K562 (cell line): ENCODE data around the gene OR10A3. TPM values are rescaled to one million over a fixed set of nuclear protein-coding genes. Genes with fewer than 3 reads are reported as not detected.

Experiments used
- ATAC-seq: fragments of 200-7000 bp; cut with Tn5 transposase; 3 replicates; pipeline ENCODE4 v1.9.1; 2020; ENCODE audit warnings: moderate library complexity
- BruUV-seq: library from RNA; stranded (reverse); fragments of 400-500 nt; replicated peaks from 2 replicates; lab custom pipeline; 2021; lab: Mats Ljungman, UMichigan
- CTCF ChIA-PET: fragments of 300-600 bp; formaldehyde crosslinking; extraction: SDS; loops from one replicate; lab custom pipeline; 2021; ENCODE audit warnings: low intra/inter-chr PET ratio; lab: Yijun Ruan, JAX
- POLR2A ChIA-PET: fragments of 300-600, 350-650 bp; sonication (Branson Sonifier 250); formaldehyde crosslinking; extraction: SDS; loops from one replicate; lab custom pipeline; 2021; ENCODE audit warnings: antibody characterized with exemption, inconsistent platforms; lab: Yijun Ruan, JAX
- DNase-seq, 4 experiments: peaks; one replicate each; pipeline versions ENCODE4 v3.0.0 to v3.0.0-alpha.2; 2011 to 2018; ENCODE audit warnings: low spot score in 3 of 4, mixed read lengths in 3 of 4; ENCODE audit errors: extremely low read depth in 1 of 4
- FAIRE-seq: peaks from 2 replicates; lab custom pipeline; 2011; peaks lifted over from hg19 to GRCh38; lab: Jason Lieb, UNC
- H2AFZ ChIP-seq: 2 replicates; pipeline ENCODE4 v1.6.0; 2011; ENCODE audit warnings: low read depth, low read length, control low read depth, inconsistent platforms
- H3K27ac ChIP-seq: fragments of 200-600 bp; 3 replicates; pipeline ENCODE4 v1.8.0; 2011; ENCODE audit warnings: low read depth, mild to moderate bottlenecking, control low read depth, inconsistent platforms, low read length, moderate library complexity, mixed read lengths; ENCODE audit errors: extremely low read depth
- H3K27me3 ChIP-seq, 2 experiments: fragments of 300-600 bp in 1 of 2; 2 replicates in 1 of 2; 3 replicates in 1 of 2; pipeline versions ENCODE4 v1.6.0 to v1.8.0; 2011; ENCODE audit warnings: inconsistent platforms in 2 of 2, low read length in 2 of 2, mild to moderate bottlenecking in 1 of 2, mixed read lengths in 1 of 2, moderate library complexity in 1 of 2; ENCODE audit not compliant: control insufficient read depth in 2 of 2, insufficient read depth in 2 of 2
- H3K36me3 ChIP-seq: fragments of 300-600 bp; 3 replicates; pipeline ENCODE4 v1.8.0; 2011; ENCODE audit warnings: mild to moderate bottlenecking, low read length, inconsistent platforms; ENCODE audit not compliant: control insufficient read depth, insufficient read depth
- H3K4me1 ChIP-seq, 2 experiments: fragments of 200-600 bp in 1 of 2; replicated peaks in 1 of 2; 2 replicates in 1 of 2; 3 replicates in 1 of 2; pipeline versions ENCODE4 v1.5.1 to v1.8.0; 2011; ENCODE audit warnings: inconsistent platforms in 2 of 2, low read length in 2 of 2, mild to moderate bottlenecking in 1 of 2, mixed read lengths in 1 of 2, moderate library complexity in 1 of 2; ENCODE audit not compliant: control insufficient read depth in 2 of 2, insufficient read depth in 2 of 2
- H3K4me2 ChIP-seq: 2 replicates; pipeline ENCODE4 v1.6.1; 2011; ENCODE audit warnings: low read length, control low read depth, inconsistent platforms, mixed read lengths; ENCODE audit not compliant: insufficient read depth
- H3K4me3 ChIP-seq: fragments of 200-600 bp; sonication (generic), shearing (Covaris generic); 2 replicates; pipeline ENCODE4 v1.5.1; 2016; ENCODE audit warnings: control low read depth, inconsistent platforms
- H3K79me2 ChIP-seq: fragments of 200-600 bp; 3 replicates; pipeline ENCODE4 v1.8.0; 2011; ENCODE audit warnings: low read length, inconsistent platforms; ENCODE audit not compliant: control insufficient read depth, insufficient read depth
- H3K9ac ChIP-seq, 2 experiments: 2 replicates each; pipeline versions ENCODE4 v1.6.0 to v1.6.1; 2011; ENCODE audit warnings: low read depth in 2 of 2, low read length in 2 of 2, control low read depth in 1 of 2, inconsistent platforms in 1 of 2, mild to moderate bottlenecking in 1 of 2, mixed read lengths in 1 of 2; ENCODE audit not compliant: insufficient read depth in 1 of 2
- H3K9me1 ChIP-seq: one replicate; pipeline ENCODE4 v1.6.0; 2011; ENCODE audit warnings: inconsistent platforms, mild to moderate bottlenecking, low read length, moderate library complexity; ENCODE audit not compliant: control insufficient read depth, insufficient read depth
- H3K9me3 ChIP-seq: replicated peaks from 2 replicates; pipeline ENCODE4 v1.5.1; 2011; ENCODE audit warnings: low read depth, low read length, inconsistent platforms; ENCODE audit not compliant: control insufficient read depth, insufficient read depth
- H4K20me1 ChIP-seq: replicated peaks from 2 replicates; pipeline ENCODE4 v1.6.1; 2011; ENCODE audit warnings: low read length, inconsistent platforms, mixed read lengths; ENCODE audit not compliant: control insufficient read depth, insufficient read depth
- ETV5 ChIP-seq: sonication (generic); formaldehyde crosslinking; IDR thresholded peaks from 2 replicates; pipeline ENCODE4 v1.4.0; 2020; ENCODE audit warnings: low read depth, mild to moderate bottlenecking, missing genetic modification reagents
- GABPA ChIP-seq: fragments of 200-800 bp; sonication (Bioruptor generic); conservative IDR thresholded peaks from 2 replicates; pipeline ENCODE4 v1.6.1; 2016; ENCODE audit warnings: low read depth, missing genetic modification characterization, missing compliant biosample characterization
- PHF20 ChIP-seq: fragments of 450-650 bp; IDR thresholded peaks from 2 replicates; pipeline ENCODE4 v1.6.1; 2018; ENCODE audit not compliant: partially characterized antibody
- POLR2A ChIP-seq: fragments of 450-650 bp; conservative IDR thresholded peaks from 2 replicates; pipeline ENCODE4 v1.6.1; 2016
- SRF ChIP-seq, 2 experiments: fragments of 250-450, 450-650 bp in 1 of 2; sonication (Bioruptor Pico) in 1 of 2; sonication (generic) in 1 of 2; formaldehyde crosslinking; IDR thresholded peaks; 2 replicates each; pipeline versions ENCODE4 v1.5.0 to v1.5.1; 2020 to 2022; ENCODE audit warnings: mild to moderate bottlenecking in 1 of 2, missing genetic modification reagents in 1 of 2
- TFAM ChIP-seq: fragments of 250-450 bp; sonication (Bioruptor Pico); conservative IDR thresholded peaks from 2 replicates; pipeline ENCODE4 v1.5.0; 2021; ENCODE audit warnings: mild to moderate bottlenecking, moderate library complexity
- ZNF239 ChIP-seq: fragments of 250-450 bp; sonication (Bioruptor Pico); IDR thresholded peaks from 2 replicates; pipeline ENCODE4 v1.4.0; 2020; ENCODE audit warnings: mild to moderate bottlenecking
- ZSCAN29 ChIP-seq: fragments of 450-650 bp; IDR thresholded peaks from 2 replicates; pipeline ENCODE4 v1.6.1; 2017
- WGBS: fragments of 100-300 bp; shearing (Covaris generic); methylation state at CpG from one replicate; pipeline ENCODE4 v1.1.6; 2016; ENCODE audit warnings: low coverage, mixed read lengths; ENCODE audit not compliant: insufficient coverage; ENCODE audit errors: missing lambda C conversion rate; 5-methylcytosine and 5-hydroxymethylcytosine counted together
- in situ Hi-C: fragments of 300-500 bp; cut with MboI; formaldehyde crosslinking; loops from 4 replicates; pipeline ENCODE4 v1.15.0; 2018; ENCODE audit warnings: inconsistent platforms, mixed read lengths
- intact Hi-C: fragments of 100-400 bp; cut with micrococcal nuclease; formaldehyde crosslinking; loops from 2 replicates; pipeline ENCODE4 v1.14.2; 2022
- polyA plus RNA-seq, 8 experiments: library from polyadenylated mRNA; depleted of rRNA in 4 of 8; stranded (reverse) in 5 of 8; unstranded in 3 of 8; fragments of >200 nt; fragmentation: Nextera tagmentation in 2 of 8; fragmentation: Illumina TruSeq in 1 of 8; extraction: Ambion mirVana in 2 of 8; extraction: Trizol in 1 of 8; gene quantifications; 2 replicates each; pipeline versions ENCODE4 v1.2.1 to v1.2.3, GENCODE V29; 2011 to 2014; ENCODE audit warnings: inconsistent platforms in 1 of 8, missing spikeins in 1 of 8
- total RNA-seq, 7 experiments: library from RNA; depleted of rRNA in 6 of 7; stranded (reverse); fragments of >200 nt in 6 of 7; fragmentation: Illumina TruSeq in 2 of 7; extraction: Trizol in 2 of 7; gene quantifications; 2 replicates each; pipeline versions ENCODE4 v1.2.1 to v1.2.3, GENCODE V29; 2011 to 2021; ENCODE audit warnings: low replicate concordance in 1 of 7
- TF ChIP-seq, protein P1 (sequence below): fragments of 450-650 bp; conservative IDR thresholded peaks from 2 replicates; pipeline ENCODE4 v1.6.1; 2016; ENCODE audit warnings: missing genetic modification characterization, low read depth, mild to moderate bottlenecking, control low read depth, missing compliant biosample characterization
- TF ChIP-seq, protein P2 (sequence below): fragments of 200-400 bp; formaldehyde crosslinking; IDR thresholded peaks from 2 replicates; pipeline ENCODE4 v1.6.1; 2017; ENCODE audit warnings: mild to moderate bottlenecking, low read depth, low read length, moderate library complexity
- TF ChIP-seq, protein P3 (sequence below): fragments of 450-650 bp; IDR thresholded peaks from 2 replicates; pipeline ENCODE4 v1.6.1; 2017; ENCODE audit warnings: antibody characterized with exemption

OR10A3 gene
- total and polyA plus RNA-seq, 9 of the 15 experiments (the other 6 are each of a cell fraction or from before 2014, with no cell fraction given) = not detected

DNA sequence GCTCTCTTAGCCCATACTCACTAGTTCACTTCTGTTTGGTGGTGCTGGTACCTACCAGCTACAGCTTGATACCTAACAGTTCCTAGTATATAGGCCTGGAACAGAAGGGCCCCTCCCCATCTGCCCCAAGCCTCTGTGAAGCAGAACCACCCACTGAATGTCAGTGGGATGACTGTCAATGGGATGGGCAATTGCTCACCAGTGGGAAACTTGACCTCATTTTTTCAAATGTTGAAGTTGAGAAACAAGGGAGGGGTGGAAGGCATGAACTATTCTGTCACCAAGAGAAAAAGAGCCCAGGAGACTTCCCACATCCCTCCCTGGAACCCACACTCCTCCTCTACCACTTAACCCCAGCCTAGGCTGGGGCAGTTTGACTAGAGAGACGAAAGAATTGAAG, 23.9 kb upstream of the OR10A3 start, which contains the start of gene NLRP10:
Gene NLRP10, minus strand, starts transcription at position 62 of the 400 bp plus-strand sequence. CDS start 1,952 bp downstream, outside the sequence.
- H3K9ac ChIP-seq = no peak within 1 kb of the TSS
- ATAC-seq (no peak), DNase-seq (no peak), FAIRE-seq (no peak)
- no peak within 1 kb of the TSS for H2AFZ ChIP-seq
- H3K4me3 ChIP-seq = no peak within 1 kb of the TSS
- in situ Hi-C loops = no loop called here
- H3K27me3 ChIP-seq = peaks cover 3 to 11% of the 10 kb centered on the region in 2 experiments; a peak in 4 of 5 replicates
- 9% methylated on average over 1 of the region's 1 CpG for WGBS
- no peak within 1 kb of the TSS for H3K27ac ChIP-seq
- intact Hi-C loops = no loop called here
- no peak for TF ChIP-seq ETV5
- H3K4me2 ChIP-seq = no peak within 1 kb of the TSS
- no TSS peak for BruUV-seq
- ChIA-PET CTCF (no interaction called here), POLR2A (interaction anchor here (0.7 kb wide), 1 partner anchor 173 kb away, joined by 3 read pairs; no protein-coding TSS in a partner anchor)
- H4K20me1 ChIP-seq = no peaks in the 10 kb centered on the region
- H3K79me2 ChIP-seq = no peaks in the 10 kb centered on the region
- no peaks in the 10 kb centered on the region for H3K9me3 ChIP-seq
- H3K9me1 ChIP-seq = no peaks in the 10 kb centered on the region
- no peaks in the 10 kb centered on the region for H3K36me3 ChIP-seq
- H3K4me1 ChIP-seq = peaks cover 0 to 3% of the 10 kb centered on the region in 2 experiments; a peak in 1 of 5 replicates

DNA sequence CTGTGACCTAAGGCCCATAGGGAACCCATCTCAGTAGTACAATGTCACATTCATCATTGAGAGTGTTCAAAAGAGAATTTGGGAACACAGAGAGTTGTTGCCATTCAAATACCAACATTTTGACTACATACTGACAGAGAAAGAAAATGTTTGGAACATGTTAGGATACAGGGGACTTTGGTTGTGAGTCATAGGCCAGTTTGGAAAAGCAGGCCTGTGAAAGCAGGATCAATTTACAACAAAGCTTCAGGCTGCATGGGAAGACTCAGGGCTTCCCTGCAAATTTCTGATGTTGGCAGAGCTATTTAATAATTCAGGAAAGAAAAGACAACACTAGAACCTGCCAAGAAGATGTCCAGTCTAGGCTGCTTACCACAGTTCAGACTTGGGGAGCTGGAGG, 23.4 kb upstream of the OR10A3 start:
- H3K4me3 ChIP-seq = no peak overlapping the region
- FAIRE-seq (no peak), ATAC-seq (no peak), DNase-seq (no peak)
- H3K79me2 ChIP-seq = no peaks in the 10 kb centered on the region
- no peaks in the 10 kb centered on the region for H4K20me1 ChIP-seq
- no peak overlapping the region for H3K9ac ChIP-seq
- no peaks in the 10 kb centered on the region for H3K9me3 ChIP-seq
- ChIA-PET POLR2A (interaction anchor here (0.7 kb wide), 1 partner anchor 173 kb away, joined by 3 read pairs; no protein-coding TSS in a partner anchor), CTCF (no interaction called here)
- no peak overlapping the region for H2AFZ ChIP-seq
- H3K4me1 ChIP-seq = peaks cover 0 to 3% of the 10 kb centered on the region in 2 experiments; a peak in 1 of 5 replicates
- no peak overlapping the region for H3K27ac ChIP-seq
- intact Hi-C loops = no loop called here
- H3K27me3 ChIP-seq = peaks cover 6 to 16% of the 10 kb centered on the region in 2 experiments; a peak in 4 of 5 replicates
- H3K4me2 ChIP-seq = no peak overlapping the region
- no TSS peak for BruUV-seq
- no peaks in the 10 kb centered on the region for H3K9me1 ChIP-seq
- H3K36me3 ChIP-seq = no peaks in the 10 kb centered on the region
- in situ Hi-C loops = no loop called here
- no peak for TF ChIP-seq POLR2A
- TF ChIP-seq, protein P1, sequence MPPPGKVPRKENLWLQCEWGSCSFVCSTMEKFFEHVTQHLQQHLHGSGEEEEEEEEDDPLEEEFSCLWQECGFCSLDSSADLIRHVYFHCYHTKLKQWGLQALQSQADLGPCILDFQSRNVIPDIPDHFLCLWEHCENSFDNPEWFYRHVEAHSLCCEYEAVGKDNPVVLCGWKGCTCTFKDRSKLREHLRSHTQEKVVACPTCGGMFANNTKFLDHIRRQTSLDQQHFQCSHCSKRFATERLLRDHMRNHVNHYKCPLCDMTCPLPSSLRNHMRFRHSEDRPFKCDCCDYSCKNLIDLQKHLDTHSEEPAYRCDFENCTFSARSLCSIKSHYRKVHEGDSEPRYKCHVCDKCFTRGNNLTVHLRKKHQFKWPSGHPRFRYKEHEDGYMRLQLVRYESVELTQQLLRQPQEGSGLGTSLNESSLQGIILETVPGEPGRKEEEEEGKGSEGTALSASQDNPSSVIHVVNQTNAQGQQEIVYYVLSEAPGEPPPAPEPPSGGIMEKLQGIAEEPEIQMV (tag) = no peak
- no peak for TF ChIP-seq TFAM (CRISPR knock-in tag)
- TF ChIP-seq, protein P2, sequence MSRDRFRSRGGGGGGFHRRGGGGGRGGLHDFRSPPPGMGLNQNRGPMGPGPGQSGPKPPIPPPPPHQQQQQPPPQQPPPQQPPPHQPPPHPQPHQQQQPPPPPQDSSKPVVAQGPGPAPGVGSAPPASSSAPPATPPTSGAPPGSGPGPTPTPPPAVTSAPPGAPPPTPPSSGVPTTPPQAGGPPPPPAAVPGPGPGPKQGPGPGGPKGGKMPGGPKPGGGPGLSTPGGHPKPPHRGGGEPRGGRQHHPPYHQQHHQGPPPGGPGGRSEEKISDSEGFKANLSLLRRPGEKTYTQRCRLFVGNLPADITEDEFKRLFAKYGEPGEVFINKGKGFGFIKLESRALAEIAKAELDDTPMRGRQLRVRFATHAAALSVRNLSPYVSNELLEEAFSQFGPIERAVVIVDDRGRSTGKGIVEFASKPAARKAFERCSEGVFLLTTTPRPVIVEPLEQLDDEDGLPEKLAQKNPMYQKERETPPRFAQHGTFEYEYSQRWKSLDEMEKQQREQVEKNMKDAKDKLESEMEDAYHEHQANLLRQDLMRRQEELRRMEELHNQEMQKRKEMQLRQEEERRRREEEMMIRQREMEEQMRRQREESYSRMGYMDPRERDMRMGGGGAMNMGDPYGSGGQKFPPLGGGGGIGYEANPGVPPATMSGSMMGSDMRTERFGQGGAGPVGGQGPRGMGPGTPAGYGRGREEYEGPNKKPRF = no peak
- no peak for TF ChIP-seq GABPA (tag)
- TF ChIP-seq ZNF239 (CRISPR knock-in tag) = no peak
- no peak for TF ChIP-seq ZSCAN29
- TF ChIP-seq, protein P3, sequence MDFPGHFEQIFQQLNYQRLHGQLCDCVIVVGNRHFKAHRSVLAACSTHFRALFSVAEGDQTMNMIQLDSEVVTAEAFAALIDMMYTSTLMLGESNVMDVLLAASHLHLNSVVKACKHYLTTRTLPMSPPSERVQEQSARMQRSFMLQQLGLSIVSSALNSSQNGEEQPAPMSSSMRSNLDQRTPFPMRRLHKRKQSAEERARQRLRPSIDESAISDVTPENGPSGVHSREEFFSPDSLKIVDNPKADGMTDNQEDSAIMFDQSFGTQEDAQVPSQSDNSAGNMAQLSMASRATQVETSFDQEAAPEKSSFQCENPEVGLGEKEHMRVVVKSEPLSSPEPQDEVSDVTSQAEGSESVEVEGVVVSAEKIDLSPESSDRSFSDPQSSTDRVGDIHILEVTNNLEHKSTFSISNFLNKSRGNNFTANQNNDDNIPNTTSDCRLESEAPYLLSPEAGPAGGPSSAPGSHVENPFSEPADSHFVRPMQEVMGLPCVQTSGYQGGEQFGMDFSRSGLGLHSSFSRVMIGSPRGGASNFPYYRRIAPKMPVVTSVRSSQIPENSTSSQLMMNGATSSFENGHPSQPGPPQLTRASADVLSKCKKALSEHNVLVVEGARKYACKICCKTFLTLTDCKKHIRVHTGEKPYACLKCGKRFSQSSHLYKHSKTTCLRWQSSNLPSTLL = no peak
- TF ChIP-seq PHF20 = no peak
- TF ChIP-seq SRF (CRISPR knock-in tag; IDR thresholded peaks at IDR 0.05) = no peak
